Smooth muscle cell (in vitro differentiated cells): ENCODE data around the gene SOWAHC. TPM values are rescaled to one million over a fixed set of nuclear protein-coding genes. Genes with fewer than 3 reads are reported as not detected.
"Not testable (repeated sequence)": the region's sequence is repeated elsewhere in the genome, so short reads cannot be mapped to it uniquely, and the experiment has no call there.

ENCODE experiments used
- DNase-seq: peaks from one replicate; lab custom pipeline; 2025; ENCODE audit not compliant: unreplicated experiment; lab: John Stamatoyannopoulos, UW
- H2AFZ ChIP-seq: fragments of 200-600 bp; sonication (generic); 2 replicates; pipeline ENCODE4 v1.6.0; 2016; ENCODE audit warnings: antibody characterized with exemption, low read depth, mild to moderate bottlenecking
- H3F3A ChIP-seq: fragments of 200-600 bp; sonication (generic); 2 replicates; pipeline ENCODE4 v1.6.0; 2017; ENCODE audit warnings: antibody characterized with exemption, low read depth
- H3K27ac ChIP-seq: fragments of 200-600 bp; sonication (generic); 2 replicates; pipeline ENCODE4 v1.5.1; 2016; ENCODE audit warnings: low read depth, mild to moderate bottlenecking
- H3K27me3 ChIP-seq: fragments of 200-600 bp; sonication (generic); 2 replicates; pipeline ENCODE4 v1.6.1; 2016; ENCODE audit warnings: low read depth, mild to moderate bottlenecking
- H3K36me3 ChIP-seq: fragments of 200-600 bp; sonication (generic); 2 replicates; pipeline ENCODE4 v1.5.1; 2016; ENCODE audit warnings: low read depth
- H3K4me1 ChIP-seq: fragments of 200-600 bp; sonication (generic); 2 replicates; pipeline ENCODE4 v1.5.1; 2016; ENCODE audit warnings: low read depth
- H3K4me2 ChIP-seq: fragments of 200-600 bp; sonication (generic); 2 replicates; pipeline ENCODE4 v1.6.0; 2016; ENCODE audit warnings: mild to moderate bottlenecking
- H3K4me3 ChIP-seq: fragments of 200-600 bp; sonication (generic); 2 replicates; pipeline ENCODE4 v1.5.1; 2016; ENCODE audit warnings: mild to moderate bottlenecking
- H3K79me2 ChIP-seq: fragments of 200-600 bp; sonication (generic); 2 replicates; pipeline ENCODE4 v1.6.0; 2016; ENCODE audit warnings: low read depth, mild to moderate bottlenecking
- H3K9ac ChIP-seq: fragments of 200-600 bp; sonication (generic); 2 replicates; pipeline ENCODE4 v1.6.0; 2016; ENCODE audit warnings: low read depth
- H3K9me3 ChIP-seq: fragments of 200-600 bp; sonication (generic); replicated peaks from 2 replicates; pipeline ENCODE4 v1.5.1; 2016; ENCODE audit warnings: low read depth
- H4K20me1 ChIP-seq: fragments of 200-600 bp; sonication (generic); 2 replicates; pipeline ENCODE4 v1.6.0; 2016; ENCODE audit warnings: low read depth
- CTCF ChIP-seq: fragments of 200-600 bp; sonication (generic); IDR thresholded peaks from 2 replicates; pipeline ENCODE4 v1.5.1; 2017; ENCODE audit warnings: borderline replicate concordance, mild to moderate bottlenecking, antibody characterized with exemption; ENCODE audit not compliant: insufficient read depth, poor library complexity, severe bottlenecking
- WGBS: methylation state at CpG from one replicate; pipeline ENCODE4 v1.1.7; 2016; ENCODE audit warnings: low lambda C conversion rate; 5-methylcytosine and 5-hydroxymethylcytosine counted together
- polyA plus RNA-seq: library from polyadenylated mRNA; unstranded; fragments of >200 nt; fragmentation: Nextera tagmentation; extraction: Ambion mirVana; gene quantifications from 2 replicates; pipeline ENCODE4 v1.2.1, GENCODE V29; 2016
- total RNA-seq: library from RNA; depleted of rRNA; stranded (reverse); fragments of >200 nt; gene quantifications from 2 replicates; pipeline ENCODE4 v1.2.3, GENCODE V29; 2014

The SOWAHC gene
- total RNA-seq (31.2 and 31.3 TPM in 2 replicates), polyA plus RNA-seq (20.2 and 24.4 TPM in 2 replicates)

- DNase-seq = peak; percentile 100
- Histone ChIP-seq H3K79me2 (peaks cover 69% of the 10 kb centered on the region), H3K4me3 (peak within 1 kb of the TSS; percentile 87), H3K9ac (peak within 1 kb of the TSS; percentile 88), H3K9me3 (no peaks in the 10 kb centered on the region), H4K20me1 (peaks cover 54% of the 10 kb centered on the region), H3K27me3 (no peaks in the 10 kb centered on the region), H3K4me1 (peaks cover 30% of the 10 kb centered on the region), H3K27ac (peak within 1 kb of the TSS; percentile 97), H3K4me2 (peak within 1 kb of the TSS; percentile 92), H3F3A (peaks cover 24% of the 10 kb centered on the region), H3K36me3 (no peaks in the 10 kb centered on the region), H2AFZ (peak within 1 kb of the TSS; percentile 13)
- TF ChIP-seq CTCF = no peak
- WGBS = 1% methylated on average over 70 of the region's 104 CpGs
Measured at GRCh38 chr2:109613922-109614714, at the start of gene SOWAHC, which contains the start of gene SEPTIN10. Gene SOWAHC, plus strand, starts transcription at chr2:109614364. Its CDS starts 126 bp downstream, at chr2:109614490. Gene SEPTIN10, minus strand, starts transcription at chr2:109613966. Its CDS starts 139 bp downstream, at chr2:109613827.

- no peaks in the 10 kb centered on the region for H3F3A ChIP-seq
- TF ChIP-seq CTCF = no peak
- no peak for DNase-seq
- peaks cover 50% of the 10 kb centered on the region for H4K20me1 ChIP-seq
- H3K27ac ChIP-seq = no peak overlapping the region
- H3K4me3 ChIP-seq = no peak overlapping the region
- H3K27me3 ChIP-seq = no peaks in the 10 kb centered on the region
- no peak overlapping the region for H2AFZ ChIP-seq
- no peak overlapping the region for H3K9ac ChIP-seq
- no peaks in the 10 kb centered on the region for H3K9me3 ChIP-seq
- no peaks in the 10 kb centered on the region for H3K4me1 ChIP-seq
- H3K4me2 ChIP-seq = no peak overlapping the region
- peaks cover 29% of the 10 kb centered on the region for H3K79me2 ChIP-seq
- peaks cover 6% of the 10 kb centered on the region for H3K36me3 ChIP-seq
- 83% methylated on average over 1 of the region's 1 CpG for WGBS
Measured at GRCh38 chr2:109575373-109575772, 38.8 kb upstream of the SOWAHC start.

- 99% methylated on average over 7 of the region's 7 CpGs for WGBS
- not testable (repeated sequence) for H3F3A ChIP-seq, H3K27me3 ChIP-seq, H2AFZ ChIP-seq, H3K36me3 ChIP-seq, H3K27ac ChIP-seq, H3K9ac ChIP-seq, H3K9me3 ChIP-seq, H3K4me2 ChIP-seq, H3K4me3 ChIP-seq, H3K4me1 ChIP-seq, DNase-seq
- H3K79me2 ChIP-seq = peaks cover 49% of the 10 kb centered on the region
- peaks cover 73% of the 10 kb centered on the region for H4K20me1 ChIP-seq
Measured at GRCh38 chr2:109577630-109578029, 36.5 kb upstream of the SOWAHC start.

GRCh38 chr2:109582928-109583895 lies 31.0 kb upstream of the SOWAHC start:
- Histone ChIP-seq H3K4me1 (no peaks in the 10 kb centered on the region), H3K4me3 (no peak overlapping the region)
- 81% methylated on average over 6 of the region's 6 CpGs for WGBS

More at GRCh38 chr2:109582928-109583895, 31.0 kb upstream of the SOWAHC start:
- no peak overlapping the region for H3K9ac ChIP-seq
- no peaks in the 10 kb centered on the region for H3K27me3 ChIP-seq
- no peaks in the 10 kb centered on the region for H3K36me3 ChIP-seq
- no peaks in the 10 kb centered on the region for H3K9me3 ChIP-seq
- TF ChIP-seq CTCF = peak; percentile 28
- no peak overlapping the region for H2AFZ ChIP-seq
- peaks cover 84% of the 10 kb centered on the region for H4K20me1 ChIP-seq
- H3K4me2 ChIP-seq = no peak overlapping the region
- H3F3A ChIP-seq = no peaks in the 10 kb centered on the region
- H3K79me2 ChIP-seq = peaks cover 72% of the 10 kb centered on the region
- H3K27ac ChIP-seq = no peak overlapping the region
- no peak for DNase-seq
